NCI-H1694 treated with DMSO at 0.1 percent for 48 hours (cell line): Measurements from ENCODE around the gene COMMD4.
"Not testable (repeated sequence)": the region's sequence is repeated elsewhere in the genome, so short reads cannot be mapped to it uniquely, and the experiment has no call there.

Experiments
- DNase-seq: peaks from one replicate; lab custom pipeline; 2025; lab: John Stamatoyannopoulos, UW

COMMD4 gene

GRCh38 chr15:75332093-75332492 is 3.8 kb upstream of the COMMD4 start:
- not testable (repeated sequence) for DNase-seq

GRCh38 chr15:75333654-75334419 is 2.0 kb upstream of the COMMD4 start:
- not testable (repeated sequence) for DNase-seq

- DNase-seq, result no peak
Observed at GRCh38 chr15:75335313-75335704, 554 bp upstream of the COMMD4 start.

- DNase-seq, result no peak
Observed at GRCh38 chr15:75338661-75339240, 2.9 kb downstream of the COMMD4 start.

GRCh38 chr15:75339531-75340240 is 3.8 kb downstream of the COMMD4 start:
- no peak for DNase-seq

GRCh38 chr15:75342221-75342620 is 6.4 kb downstream of the COMMD4 start:
- DNase-seq, result no peak

GRCh38 chr15:75343953-75344352 is 8.1 kb downstream of the COMMD4 start:
- not testable (repeated sequence) for DNase-seq

- no peak for DNase-seq
Observed at GRCh38 chr15:75346796-75347221, 10.9 kb downstream of the COMMD4 start, which contains the start of gene NEIL1. TSS of gene NEIL1 (plus strand) at chr15:75347039. CDS start at chr15:75348906, 1,867 bp downstream.

- DNase-seq, result no peak
Observed at GRCh38 chr15:75347222-75348033, 11.6 kb downstream of the COMMD4 start.

GRCh38 chr15:75348034-75348561 is 12.2 kb downstream of the COMMD4 start:
- DNase-seq, result no peak

GRCh38 chr15:75348562-75349350 is 12.9 kb downstream of the COMMD4 start:
- DNase-seq, result no peak

GRCh38 chr15:75349351-75349669 is 13.4 kb downstream of the COMMD4 start:
- DNase-seq, result not testable (repeated sequence)

- DNase-seq, result no peak
Observed at GRCh38 chr15:75349851-75350588, 14.2 kb downstream of the COMMD4 start.

GRCh38 chr15:75350601-75351361 is 14.9 kb downstream of the COMMD4 start:
- no peak for DNase-seq

- DNase-seq, result no peak
Observed at GRCh38 chr15:75352186-75353080, 16.6 kb downstream of the COMMD4 start.

GRCh38 chr15:75353604-75354003 is 17.7 kb downstream of the COMMD4 start:
- DNase-seq, result no peak

GRCh38 chr15:75354454-75354853 is 18.6 kb downstream of the COMMD4 start:
- no peak for DNase-seq

GRCh38 chr15:75355369-75355768 is 19.5 kb downstream of the COMMD4 start:
- no peak for DNase-seq

GRCh38 chr15:75356006-75356405 is 20.1 kb downstream of the COMMD4 start:
- DNase-seq, result no peak
